CD4-positive, alpha-beta T cell (primary cell): ENCODE measurements around the gene REXO1. TPM values are rescaled to one million over a fixed set of nuclear protein-coding genes. Genes with fewer than 3 reads are reported as not detected.

Experiments used
- ATAC-seq: fragments of 200-7000 bp; cut with Tn5 transposase; one replicate; pipeline ENCODE4 v1.10.0; 2022; ENCODE audit warnings: mild to moderate bottlenecking; ENCODE audit not compliant: poor library complexity
- CTCF ChIA-PET: fragments of 350-600 bp; sonication (Branson Sonifier 250); formaldehyde crosslinking; loops from one replicate; lab custom pipeline; 2021; ENCODE audit warnings: antibody characterized with exemption, inconsistent platforms; lab: Charles Lee
- POLR2A ChIA-PET: fragments of 350-600 bp; sonication (Branson Sonifier 250); formaldehyde crosslinking; loops from one replicate; lab custom pipeline; 2021; ENCODE audit warnings: antibody characterized with exemption, inconsistent platforms; lab: Charles Lee
- DNase-seq, 14 experiments: peaks; one replicate each; pipeline ENCODE4 v3.0.0-alpha.2; 2013 to 2020; ENCODE audit warnings: mixed read lengths in 2 of 14
- H3K27ac ChIP-seq, 2 donors: one replicate each; pipeline versions ENCODE4 v1.5.1 to v1.7.0; 2013; ENCODE audit warnings: low read length in 2 of 2, low read depth in 1 of 2, mild to moderate bottlenecking in 1 of 2
- H3K27me3 ChIP-seq, 2 experiments: 1 replicate in 1 of 2; 2 replicates in 1 of 2; pipeline versions ENCODE4 v1.6.1 to v1.7.0; 2013; ENCODE audit warnings: low read length in 2 of 2, control low read depth in 1 of 2, mild to moderate bottlenecking in 1 of 2, moderate library complexity in 1 of 2; ENCODE audit not compliant: insufficient read depth in 2 of 2, control insufficient read depth in 1 of 2
- H3K36me3 ChIP-seq: one replicate; pipeline ENCODE4 v1.6.1; 2013; ENCODE audit warnings: low read length, control low read depth; ENCODE audit not compliant: insufficient read depth
- H3K4me1 ChIP-seq: one replicate; pipeline ENCODE4 v1.6.1; 2013; ENCODE audit warnings: low read length, control low read depth; ENCODE audit not compliant: insufficient read depth
- H3K4me3 ChIP-seq: one replicate; pipeline ENCODE4 v1.5.1; 2013; ENCODE audit warnings: mild to moderate bottlenecking, low read length, moderate library complexity
- H3K9me3 ChIP-seq, 2 experiments: 1 replicate in 1 of 2; 2 replicates in 1 of 2; pipeline versions ENCODE4 v1.6.1 to v1.7.0; 2013; ENCODE audit warnings: low read length in 2 of 2, mild to moderate bottlenecking in 2 of 2, control low read depth in 1 of 2, moderate library complexity in 1 of 2; ENCODE audit not compliant: control insufficient read depth in 1 of 2, insufficient read depth in 1 of 2
- H3K27ac Mint-ChIP-seq: one replicate; pipeline ENCODE4 v1.8.0; 2020; ENCODE audit warnings: mixed read lengths
- H3K27me3 Mint-ChIP-seq: one replicate; pipeline ENCODE4 v1.8.0; 2021; ENCODE audit warnings: mixed read lengths
- H3K36me3 Mint-ChIP-seq: one replicate; pipeline ENCODE4 v1.8.0; 2021; ENCODE audit warnings: low read depth, mixed read lengths
- H3K4me1 Mint-ChIP-seq: one replicate; pipeline ENCODE4 v1.8.0; 2021; ENCODE audit warnings: low read depth, mixed read lengths
- H3K4me3 Mint-ChIP-seq: one replicate; pipeline ENCODE4 v1.8.0; 2020; ENCODE audit warnings: mild to moderate bottlenecking, mixed read lengths
- H3K9me3 Mint-ChIP-seq: one replicate; pipeline ENCODE4 v1.8.0; 2020; ENCODE audit warnings: mixed read lengths
- intact Hi-C, 2 experiments: fragments of 100-400 bp; cut with DNase I in 1 of 2; cut with micrococcal nuclease in 1 of 2; formaldehyde crosslinking; loops; one replicate each; pipeline versions ENCODE4 v1.15.1 to v1.9.0; 2023 to 2025; cut with DNase I, micrococcal nuclease
- total RNA-seq, 174 experiments: library from RNA in 2 of 174; stranded (reverse) in 2 of 174; gene quantifications; one replicate each; pipeline ENCODE4 v1.2.3 and lab custom pipeline; 2021 to 2026
- TF ChIP-seq, protein P1 (sequence below): fragments of 200-600 bp; IDR thresholded peaks from one replicate; pipeline ENCODE4 v1.8.0; 2022; ENCODE audit warnings: antibody characterized with exemption, mild to moderate bottlenecking

The REXO1 gene
- total RNA-seq, 2 experiments from 2014 or later, result 106 to 114 TPM

DNA sequence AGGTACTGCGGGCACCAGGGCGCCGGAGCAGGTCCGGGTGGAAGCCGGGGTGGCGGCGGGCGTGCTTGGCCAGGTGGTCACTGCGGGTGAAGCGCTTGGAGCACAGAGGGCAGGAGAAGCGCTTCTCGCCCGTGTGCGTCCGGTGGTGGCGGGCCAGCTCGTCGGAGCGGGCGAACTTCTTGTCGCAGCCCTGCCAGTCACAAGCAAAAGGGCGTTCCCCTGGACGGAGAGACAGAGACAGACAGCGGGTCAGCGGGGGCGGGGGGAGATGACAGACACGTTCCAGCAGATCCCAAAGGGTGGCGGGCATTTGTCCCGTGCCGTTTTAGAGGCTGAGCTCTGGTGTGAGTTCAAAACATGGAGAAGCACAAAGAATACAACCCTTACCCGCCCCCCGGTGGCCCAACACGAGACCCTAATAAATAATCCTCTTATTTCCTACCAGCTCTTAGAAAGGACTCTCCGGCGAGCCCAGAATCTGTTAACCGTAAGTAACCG lies 6.3 kb upstream of the REXO1 start:
- peaks cover 83% of the 10 kb centered on the region for H3K4me1 ChIP-seq
- ATAC-seq, result no peak
- intact Hi-C loops, result no loop called here
- Mint-ChIP-seq H3K36me3 (peaks cover 5% of the 10 kb centered on the region), H3K4me3 (peak overlapping the region; percentile 80), H3K4me1 (peaks cover 65% of the 10 kb centered on the region), H3K27me3 (no peaks in the 10 kb centered on the region), H3K27ac (peak overlapping the region; percentile 96), H3K9me3 (no peaks in the 10 kb centered on the region)
- H3K36me3 ChIP-seq, result no peaks in the 10 kb centered on the region
- H3K27ac ChIP-seq, result peak overlapping the region; percentile 34 to 77
- H3K27me3 ChIP-seq, result no peaks in the 10 kb centered on the region
- TF ChIP-seq, protein P1, sequence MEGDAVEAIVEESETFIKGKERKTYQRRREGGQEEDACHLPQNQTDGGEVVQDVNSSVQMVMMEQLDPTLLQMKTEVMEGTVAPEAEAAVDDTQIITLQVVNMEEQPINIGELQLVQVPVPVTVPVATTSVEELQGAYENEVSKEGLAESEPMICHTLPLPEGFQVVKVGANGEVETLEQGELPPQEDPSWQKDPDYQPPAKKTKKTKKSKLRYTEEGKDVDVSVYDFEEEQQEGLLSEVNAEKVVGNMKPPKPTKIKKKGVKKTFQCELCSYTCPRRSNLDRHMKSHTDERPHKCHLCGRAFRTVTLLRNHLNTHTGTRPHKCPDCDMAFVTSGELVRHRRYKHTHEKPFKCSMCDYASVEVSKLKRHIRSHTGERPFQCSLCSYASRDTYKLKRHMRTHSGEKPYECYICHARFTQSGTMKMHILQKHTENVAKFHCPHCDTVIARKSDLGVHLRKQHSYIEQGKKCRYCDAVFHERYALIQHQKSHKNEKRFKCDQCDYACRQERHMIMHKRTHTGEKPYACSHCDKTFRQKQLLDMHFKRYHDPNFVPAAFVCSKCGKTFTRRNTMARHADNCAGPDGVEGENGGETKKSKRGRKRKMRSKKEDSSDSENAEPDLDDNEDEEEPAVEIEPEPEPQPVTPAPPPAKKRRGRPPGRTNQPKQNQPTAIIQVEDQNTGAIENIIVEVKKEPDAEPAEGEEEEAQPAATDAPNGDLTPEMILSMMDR, result no peak
- H3K4me3 ChIP-seq, result peak overlapping the region; percentile 61
- POLR2A ChIA-PET, result interaction anchor here (1.8 to 2.2 kb wide), 2 partner anchors 10 to 43 kb away, joined by 8 to 10 read pairs; no protein-coding TSS in a partner anchor
- no peaks in the 10 kb centered on the region for H3K9me3 ChIP-seq
- CTCF ChIA-PET, result interaction anchor here (0.7 to 1.5 kb wide), 2 partner anchors 17 to 28 kb away, joined by 3 to 4 read pairs; no protein-coding TSS in a partner anchor
- DNase-seq, result peak in 1 of 14 experiments; percentile 59

DNA sequence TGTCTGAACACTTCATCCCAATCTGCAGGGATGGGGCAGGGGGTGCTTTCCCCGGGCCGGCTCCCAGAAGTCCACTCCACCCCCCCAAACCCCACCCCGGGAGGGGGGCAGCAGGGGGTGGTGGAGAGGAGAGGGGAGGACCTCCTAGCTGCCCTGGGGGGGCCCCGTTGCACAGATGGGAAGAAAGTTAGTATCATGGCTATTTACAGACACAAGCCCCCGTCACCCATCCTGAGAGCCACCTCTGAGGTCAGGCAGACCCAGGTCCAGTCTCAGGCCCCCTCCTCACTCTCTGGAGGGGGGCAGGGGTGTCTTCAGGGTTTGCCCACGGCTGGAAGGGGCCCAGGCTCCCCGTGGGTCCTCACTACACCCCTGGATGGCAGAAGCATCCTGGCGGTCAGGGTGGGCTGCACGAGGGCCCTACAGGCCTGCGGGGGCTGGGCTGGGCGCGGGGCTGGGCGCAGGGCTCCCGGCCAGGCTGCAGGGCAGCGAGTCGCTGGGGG lies 5.8 kb upstream of the REXO1 start:
- intact Hi-C loops, result no loop called here
- ChIA-PET CTCF (no interaction called here), POLR2A (interaction anchor here (0.9 to 1.8 kb wide), 2 partner anchors 11 to 22 kb away, joined by 3 to 8 read pairs; no protein-coding TSS in a partner anchor)
- DNase-seq, result peak in 1 of 14 experiments; percentile 56
- Mint-ChIP-seq H3K4me1 (peaks cover 64% of the 10 kb centered on the region), H3K36me3 (peaks cover 5% of the 10 kb centered on the region), H3K27ac (peak overlapping the region; percentile 96), H3K27me3 (no peaks in the 10 kb centered on the region), H3K9me3 (no peaks in the 10 kb centered on the region), H3K4me3 (no peak overlapping the region)
- Histone ChIP-seq H3K4me3 (no peak overlapping the region), H3K9me3 (no peaks in the 10 kb centered on the region), H3K36me3 (no peaks in the 10 kb centered on the region), H3K27ac (no peak overlapping the region), H3K27me3 (no peaks in the 10 kb centered on the region), H3K4me1 (peaks cover 79% of the 10 kb centered on the region)
- ATAC-seq, result no peak
- TF ChIP-seq, protein P1, result no peak

GRCh38 chr19:1853295-1854038 lies 5.2 kb upstream of the REXO1 start:
- H3K27me3 Mint-ChIP-seq, result no peaks in the 10 kb centered on the region
- H3K27ac ChIP-seq, result peak overlapping the region; percentile 15 to 67
- H3K36me3 ChIP-seq, result no peaks in the 10 kb centered on the region
- DNase-seq (peak; percentile 64 to 91 (median 75)), ATAC-seq (peak; percentile 39)
- peaks cover 64% of the 10 kb centered on the region for H3K4me1 Mint-ChIP-seq
- no peaks in the 10 kb centered on the region for H3K9me3 Mint-ChIP-seq
- POLR2A ChIA-PET, result interaction anchor here (0.9 kb wide), 1 partner anchor 23 kb away, joined by 3 read pairs; no protein-coding TSS in a partner anchor
- H3K27ac Mint-ChIP-seq, result peak overlapping the region; percentile 89
- TF ChIP-seq, protein P1, result peak; percentile 86
- H3K4me3 ChIP-seq, result no peak overlapping the region
- H3K4me1 ChIP-seq, result peaks cover 78% of the 10 kb centered on the region
- intact Hi-C loops, result no loop called here
- no peaks in the 10 kb centered on the region for H3K9me3 ChIP-seq
- CTCF ChIA-PET, result no interaction called here
- peak overlapping the region; percentile 89 for H3K4me3 Mint-ChIP-seq
- no peaks in the 10 kb centered on the region for H3K27me3 ChIP-seq
- H3K36me3 Mint-ChIP-seq, result peaks cover 10% of the 10 kb centered on the region
